T47D (cell line): ENCODE measurements around the gene SHLD2.
"Not testable (repeated sequence)": the region's sequence is repeated elsewhere in the genome, so short reads cannot be mapped to it uniquely, and the experiment has no call there.

Source experiments
- DNase-seq, 2 experiments: peaks; one replicate each; pipeline versions ENCODE4 v3.0.0 to v3.0.0-alpha.2; 2011 to 2012; ENCODE audit warnings: low read depth in 1 of 2, low spot score in 1 of 2
- in situ Hi-C: cut with HindIII; loops from 2 replicates; pipeline ENCODE4 v1.10.0; 2016; ENCODE audit warnings: low sequenced_read_pairs, low pct_unique_long_range_greater_than_20kb

Gene SHLD2

DNA sequence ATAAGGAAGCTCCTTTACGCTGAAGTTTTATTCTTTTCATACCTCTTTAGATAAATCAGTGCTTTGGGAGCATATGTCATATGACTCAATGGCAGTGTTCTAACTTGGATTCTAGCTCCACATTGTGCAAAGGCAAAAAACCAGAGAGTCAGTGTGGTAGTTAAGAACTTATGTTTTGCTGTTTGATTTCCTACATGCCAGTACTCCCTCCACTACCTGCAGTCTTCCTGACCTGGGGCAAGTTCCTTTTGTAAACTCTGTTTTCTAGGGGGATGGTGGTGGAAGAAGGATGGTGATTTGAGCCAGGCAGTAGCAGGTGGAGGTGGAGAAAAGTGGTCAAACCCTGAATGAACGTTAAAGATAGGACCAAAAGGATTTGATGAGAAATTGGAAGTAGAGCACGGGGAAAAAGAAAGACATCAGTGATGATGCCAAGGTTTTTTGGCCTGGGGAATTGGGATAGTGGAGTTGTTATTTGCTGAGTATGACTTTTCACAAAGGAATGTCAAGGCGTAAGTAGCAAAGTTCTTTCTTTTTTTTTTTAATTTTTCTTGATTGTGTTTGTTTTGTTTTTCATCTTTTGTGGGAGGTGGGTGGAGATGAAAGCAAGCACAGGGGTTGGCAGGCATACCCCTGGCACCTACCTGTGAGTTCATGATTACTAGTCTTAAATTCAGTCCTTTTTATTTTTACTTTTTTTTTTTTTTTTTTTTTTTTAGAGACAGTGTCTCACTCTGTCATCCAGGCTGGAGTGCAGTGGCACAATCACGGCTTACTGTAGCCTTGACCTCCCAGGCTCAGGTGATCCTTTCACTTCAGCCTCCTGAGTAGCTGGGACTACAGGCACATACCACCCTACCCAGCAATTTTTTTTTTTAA, 47.5 kb downstream of the SHLD2 start:
- in situ Hi-C loops, result not testable (repeated sequence)
- DNase-seq, result peak in 1 of 2 experiments; percentile 19

- DNase-seq, in situ Hi-C loops: not testable (repeated sequence)
Measured at GRCh38 chr10:87143109-87143418, 48.1 kb downstream of the SHLD2 start.

- DNase-seq, in situ Hi-C loops: not testable (repeated sequence)
Measured at GRCh38 chr10:87145598-87145997, 50.6 kb downstream of the SHLD2 start.

GRCh38 chr10:87149020-87149609, 54.1 kb downstream of the SHLD2 start:
- DNase-seq, in situ Hi-C loops: not testable (repeated sequence)

DNA sequence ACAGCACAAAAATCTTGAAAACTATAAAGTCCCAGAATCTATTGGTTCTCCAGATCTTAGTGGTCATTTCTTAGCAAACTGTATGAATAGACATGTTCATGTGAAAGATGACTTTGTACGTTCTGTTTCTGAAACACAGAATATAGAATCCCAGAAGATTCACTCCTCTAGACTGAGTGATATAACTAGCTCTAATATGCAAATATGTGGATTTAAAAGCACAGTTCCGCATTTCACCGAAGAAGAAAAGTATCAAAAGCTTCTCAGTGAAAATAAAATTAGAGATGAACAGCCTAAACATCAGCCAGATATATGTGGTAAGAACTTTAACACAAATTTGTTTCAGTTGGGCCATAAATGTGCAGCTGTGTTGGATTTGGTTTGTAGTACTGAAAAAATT, 56.5 kb downstream of the SHLD2 start:
- in situ Hi-C loops, DNase-seq: not testable (repeated sequence)

DNA sequence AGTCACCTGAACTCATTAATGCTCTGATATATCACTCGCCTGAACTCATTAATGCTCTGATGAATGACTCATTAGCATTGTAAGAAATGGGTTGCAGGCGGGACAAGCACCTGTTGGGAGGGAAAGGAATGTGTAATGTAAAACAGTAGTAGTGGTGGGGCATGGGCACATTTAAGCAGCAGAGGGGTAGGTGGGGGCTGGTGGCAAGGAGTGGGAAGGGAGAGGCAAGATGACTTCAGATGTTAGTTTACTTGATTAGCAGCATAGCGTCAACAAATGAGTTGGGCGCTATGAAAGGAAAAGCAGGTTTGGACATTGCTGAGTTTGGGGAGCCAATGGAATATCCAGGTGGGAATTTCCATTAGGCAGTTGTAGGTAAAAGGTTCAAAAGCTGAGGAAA, 61.8 kb downstream of the SHLD2 start:
- in situ Hi-C loops, DNase-seq: not testable (repeated sequence)

DNA sequence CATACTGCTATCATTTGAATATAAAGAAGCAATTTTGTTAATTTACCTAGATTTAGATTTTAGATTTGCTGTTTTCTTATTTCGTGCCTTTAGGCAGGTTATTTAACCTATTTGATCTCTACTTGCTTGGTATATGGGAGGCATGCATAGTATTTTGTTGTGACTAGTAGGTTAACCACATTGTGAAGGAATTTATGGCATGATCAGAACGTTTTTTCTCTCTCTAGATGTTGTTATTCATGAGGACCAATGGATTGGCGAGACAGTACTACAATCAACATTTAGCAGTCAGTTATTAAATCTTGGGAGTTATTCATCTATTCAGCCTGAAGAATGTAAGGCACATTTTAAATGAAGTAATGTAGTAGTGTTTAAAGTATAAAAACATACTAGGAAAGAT, 62.8 kb downstream of the SHLD2 start:
- in situ Hi-C loops, DNase-seq: not testable (repeated sequence)

DNA sequence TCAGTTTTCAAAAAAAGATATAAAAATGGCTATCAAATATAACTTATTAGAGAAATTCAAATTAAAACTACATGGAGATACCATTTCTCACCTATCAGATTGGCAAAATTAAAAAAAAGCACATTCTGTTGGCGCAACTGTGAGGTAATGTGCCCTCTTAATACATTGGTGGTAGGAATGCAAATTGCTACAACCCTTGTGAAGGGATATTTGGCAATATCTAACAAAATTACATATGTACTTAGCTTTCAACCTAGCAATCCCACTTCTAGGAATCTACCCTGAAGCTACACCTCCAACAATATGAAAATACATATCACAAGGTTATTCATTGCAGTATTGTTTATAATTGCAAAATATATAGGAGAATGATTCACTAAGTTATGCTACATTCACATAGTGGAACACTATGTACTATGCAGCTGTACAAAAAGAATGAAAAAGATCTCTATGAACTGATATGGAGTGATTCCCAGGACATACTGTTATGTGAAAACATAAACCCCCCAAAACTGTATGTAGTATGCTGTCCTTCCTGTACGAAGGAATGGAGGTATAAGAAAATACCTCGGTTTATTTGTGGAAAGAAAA, 67.8 kb downstream of the SHLD2 start:
- in situ Hi-C loops, result not testable (repeated sequence)

DNA sequence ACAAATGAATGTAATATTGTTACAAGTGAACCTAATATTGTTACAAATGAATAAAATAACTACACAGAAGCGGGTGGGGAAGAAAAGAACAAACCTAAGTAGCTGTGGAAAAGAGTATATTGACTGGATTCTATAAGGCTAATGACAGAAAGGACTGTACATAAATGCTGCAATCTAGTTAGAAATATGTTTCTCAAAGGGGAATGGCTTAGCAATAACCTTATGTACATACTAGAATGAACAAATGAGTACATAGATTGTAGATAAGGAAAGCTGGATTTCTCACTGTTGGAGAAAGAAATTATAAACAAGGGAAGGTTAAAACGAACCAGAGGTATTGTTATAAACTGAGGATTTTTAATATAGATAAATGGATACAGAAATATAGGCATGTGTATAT, 68.4 kb downstream of the SHLD2 start:
- DNase-seq, in situ Hi-C loops: not testable (repeated sequence)

More for the DNA sequence above, 67.8 kb downstream of the SHLD2 start:
- DNase-seq, result peak in 1 of 2 experiments; percentile 7

GRCh38 chr10:87169857-87170256, 74.9 kb downstream of the SHLD2 start:
- DNase-seq, in situ Hi-C loops: not testable (repeated sequence)

- DNase-seq, in situ Hi-C loops: not testable (repeated sequence)
Measured at GRCh38 chr10:87170705-87171104, 75.7 kb downstream of the SHLD2 start.

- in situ Hi-C loops, DNase-seq: not testable (repeated sequence)
Measured at GRCh38 chr10:87171670-87172069, 76.7 kb downstream of the SHLD2 start.

- in situ Hi-C loops, DNase-seq: not testable (repeated sequence)
Measured at GRCh38 chr10:87172178-87172577, 77.2 kb downstream of the SHLD2 start.

GRCh38 chr10:87177587-87177986, 82.6 kb downstream of the SHLD2 start:
- in situ Hi-C loops, DNase-seq: not testable (repeated sequence)

GRCh38 chr10:87184421-87184820, 89.4 kb downstream of the SHLD2 start:
- in situ Hi-C loops, DNase-seq: not testable (repeated sequence)

DNA sequence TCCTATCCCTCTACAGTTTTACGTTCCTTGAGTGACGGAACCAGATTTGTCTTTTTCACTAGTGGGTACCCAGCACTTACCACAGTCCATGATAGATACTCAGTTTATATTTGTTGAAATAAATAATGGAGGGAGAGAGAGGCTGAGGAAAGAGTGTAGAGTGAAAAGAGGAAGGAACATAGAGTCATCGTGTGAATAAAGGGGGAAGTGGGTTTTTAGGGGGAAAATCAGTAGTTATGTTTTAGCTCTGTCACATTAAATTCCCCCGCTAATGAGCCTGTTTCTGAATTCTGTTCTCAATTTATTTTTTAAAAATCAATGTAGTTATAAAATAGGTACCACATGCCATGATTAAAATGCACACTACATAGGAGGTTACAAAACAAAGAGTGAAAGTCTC, 91.0 kb downstream of the SHLD2 start:
- DNase-seq, in situ Hi-C loops: not testable (repeated sequence)

GRCh38 chr10:87187573-87187972, 92.6 kb downstream of the SHLD2 start:
- DNase-seq, in situ Hi-C loops: not testable (repeated sequence)

DNA sequence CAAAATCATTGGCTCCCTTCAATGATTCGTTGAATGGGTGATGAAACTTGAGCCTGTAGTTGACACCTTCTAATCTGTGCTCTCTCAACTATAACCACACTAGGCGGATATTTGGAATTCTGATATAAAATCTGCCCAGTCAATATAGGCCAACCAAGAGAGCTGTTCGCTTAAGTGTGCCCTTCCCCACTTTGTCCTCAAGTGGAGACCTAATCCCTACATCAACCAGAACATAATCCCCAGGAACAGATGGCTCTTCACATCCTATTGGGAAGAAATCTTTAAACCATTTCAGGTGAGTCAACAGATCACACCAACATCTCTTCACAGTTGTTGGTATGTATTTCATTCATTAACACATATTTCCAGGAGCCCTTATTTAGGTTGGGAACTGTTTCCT, 96.8 kb downstream of the SHLD2 start:
- DNase-seq, in situ Hi-C loops: not testable (repeated sequence)

- in situ Hi-C loops, result not testable (repeated sequence)
- peak; percentile 13 to 92 for DNase-seq
Measured at GRCh38 chr10:87200924-87201323, 105.9 kb downstream of the SHLD2 start.
